H9 (cell line): ENCODE measurements around the gene KRT6B. TPM values are rescaled to one million over a fixed set of nuclear protein-coding genes. Genes with fewer than 3 reads are reported as not detected.

Source experiments
- DNase-seq: peaks from one replicate; pipeline ENCODE4 v3.0.0-alpha.2; 2017
- H2AFZ ChIP-seq: one replicate; pipeline ENCODE4 v1.6.1; 2013; ENCODE audit warnings: mild to moderate bottlenecking, low read length, control low read depth, moderate library complexity
- H2AK5ac ChIP-seq: 2 replicates; pipeline ENCODE4 v1.6.1; 2013; ENCODE audit warnings: low read length, control low read depth, mixed read lengths; ENCODE audit not compliant: insufficient read length
- H2BK120ac ChIP-seq: one replicate; pipeline ENCODE4 v1.6.1; 2013; ENCODE audit warnings: low read depth, mild to moderate bottlenecking, low read length, control low read depth, inconsistent platforms; ENCODE audit not compliant: poor library complexity, severe bottlenecking
- H2BK12ac ChIP-seq: 2 replicates; pipeline ENCODE4 v1.6.1; 2013; ENCODE audit warnings: low read length, control low read depth, mixed read lengths, low read depth; ENCODE audit not compliant: insufficient read length
- H2BK15ac ChIP-seq: 2 replicates; pipeline ENCODE4 v1.6.1; 2013; ENCODE audit warnings: low read depth, low read length, control low read depth
- H2BK20ac ChIP-seq: one replicate; pipeline ENCODE4 v1.6.1; 2013; ENCODE audit warnings: low read depth, mild to moderate bottlenecking, low read length, control low read depth, inconsistent platforms; ENCODE audit not compliant: poor library complexity, severe bottlenecking
- H2BK5ac ChIP-seq: 2 replicates; pipeline ENCODE4 v1.6.1; 2013; ENCODE audit warnings: low read length, control low read depth, mixed read lengths; ENCODE audit not compliant: insufficient read length
- H3K14ac ChIP-seq: 2 replicates; pipeline ENCODE4 v1.6.1; 2013; ENCODE audit warnings: low read length, control low read depth; ENCODE audit not compliant: insufficient read depth
- H3K18ac ChIP-seq: 2 replicates; pipeline ENCODE4 v1.6.1; 2013; ENCODE audit warnings: low read depth, mild to moderate bottlenecking, mixed read lengths, low read length, control low read depth; ENCODE audit not compliant: insufficient read length
- H3K23ac ChIP-seq: 2 replicates; pipeline ENCODE4 v1.6.1; 2013; ENCODE audit warnings: low read length, control low read depth, mixed read lengths, low read depth; ENCODE audit not compliant: insufficient read length
- H3K23me2 ChIP-seq: 2 replicates; pipeline ENCODE4 v1.6.1; 2013; ENCODE audit warnings: low read depth, mild to moderate bottlenecking, mixed read lengths, low read length, control low read depth; ENCODE audit not compliant: insufficient read length, poor library complexity, severe bottlenecking
- H3K27ac ChIP-seq: 2 replicates; pipeline ENCODE4 v1.5.1; 2013; ENCODE audit warnings: low read length, control low read depth, mixed read lengths, low read depth; ENCODE audit not compliant: insufficient read length
- H3K27me3 ChIP-seq: 2 replicates; pipeline ENCODE4 v1.6.1; 2013; ENCODE audit warnings: low read length, control low read depth, inconsistent platforms; ENCODE audit not compliant: insufficient read depth
- H3K4ac ChIP-seq: 2 replicates; pipeline ENCODE4 v1.6.1; 2013; ENCODE audit warnings: low read depth, mild to moderate bottlenecking, control low read depth, inconsistent platforms, low read length, moderate library complexity
- H3K4me1 ChIP-seq: 2 replicates; pipeline ENCODE4 v1.6.1; 2013; ENCODE audit warnings: low read length, control low read depth, inconsistent platforms; ENCODE audit not compliant: insufficient read depth
- H3K4me2 ChIP-seq: 2 replicates; pipeline ENCODE4 v1.6.1; 2013; ENCODE audit warnings: low read length, control low read depth, mixed read lengths; ENCODE audit not compliant: insufficient read length, insufficient read depth
- H3K56ac ChIP-seq: 2 replicates; pipeline ENCODE4 v1.6.1; 2013; ENCODE audit warnings: low read depth, mild to moderate bottlenecking, mixed read lengths, low read length, control low read depth; ENCODE audit not compliant: insufficient read length
- H3K79me1 ChIP-seq: 2 replicates; pipeline ENCODE4 v1.6.1; 2013; ENCODE audit warnings: low read depth, mild to moderate bottlenecking, moderate library complexity, low read length, control low read depth, inconsistent platforms; ENCODE audit not compliant: insufficient read depth, poor library complexity, severe bottlenecking
- H3K79me2 ChIP-seq: 2 replicates; pipeline ENCODE4 v1.6.1; 2013; ENCODE audit warnings: low read length, control low read depth, inconsistent platforms; ENCODE audit not compliant: insufficient read depth
- H3K9ac ChIP-seq: 2 replicates; pipeline ENCODE4 v1.6.1; 2013; ENCODE audit warnings: low read length, control low read depth, mixed read lengths; ENCODE audit not compliant: insufficient read length; ENCODE audit errors: extremely low read depth
- H3K9me3 ChIP-seq: one replicate; pipeline ENCODE4 v1.6.1; 2013; ENCODE audit warnings: low read depth, low read length, inconsistent platforms; ENCODE audit not compliant: control insufficient read depth
- H3T11ph ChIP-seq: one replicate; pipeline ENCODE4 v1.6.1; 2013; ENCODE audit warnings: mild to moderate bottlenecking, low read length, control low read depth, inconsistent platforms
- H4K20me1 ChIP-seq: one replicate; pipeline ENCODE4 v1.6.1; 2013; ENCODE audit not compliant: control insufficient read depth, insufficient read length, insufficient read depth
- H4K5ac ChIP-seq: 2 replicates; pipeline ENCODE4 v1.6.1; 2013; ENCODE audit warnings: low read depth, mild to moderate bottlenecking, mixed read lengths, low read length, control low read depth; ENCODE audit not compliant: insufficient read length
- H4K8ac ChIP-seq: replicated peaks from 2 replicates; pipeline ENCODE4 v1.6.1; 2013; ENCODE audit warnings: low read length, control low read depth, mixed read lengths, low read depth; ENCODE audit not compliant: insufficient read length
- H4K91ac ChIP-seq: 2 replicates; pipeline ENCODE4 v1.6.1; 2013; ENCODE audit warnings: low read depth, mild to moderate bottlenecking, moderate library complexity, mixed read lengths, low read length, control low read depth; ENCODE audit not compliant: insufficient read length
- H3K27ac Mint-ChIP-seq, 3 experiments: 2 replicates in 2 of 3; 3 replicates in 1 of 3; pipeline ENCODE4 v1.8.0; 2020 to 2021; ENCODE audit warnings: mixed read lengths in 3 of 3, mild to moderate bottlenecking in 1 of 3, moderate library complexity in 1 of 3
- H3K27me3 Mint-ChIP-seq: 2 replicates; pipeline ENCODE4 v1.8.0; 2021; ENCODE audit warnings: low read depth, mild to moderate bottlenecking, moderate library complexity, mixed read lengths
- H3K36me3 Mint-ChIP-seq, 3 experiments: 2 replicates in 2 of 3; 3 replicates in 1 of 3; pipeline ENCODE4 v1.8.0; 2020 to 2021; ENCODE audit warnings: low read depth in 3 of 3, mixed read lengths in 3 of 3; ENCODE audit not compliant: insufficient read depth in 1 of 3
- H3K4me1 Mint-ChIP-seq, 2 experiments: 2 replicates each; pipeline ENCODE4 v1.8.0; 2020; ENCODE audit warnings: mixed read lengths in 2 of 2
- H3K4me3 Mint-ChIP-seq, 2 experiments: 2 replicates in 1 of 2; 3 replicates in 1 of 2; pipeline ENCODE4 v1.8.0; 2020 to 2021; ENCODE audit warnings: mild to moderate bottlenecking in 2 of 2, mixed read lengths in 2 of 2, moderate library complexity in 1 of 2
- H3K9me3 Mint-ChIP-seq, 2 experiments: 2 replicates in 1 of 2; 3 replicates in 1 of 2; pipeline ENCODE4 v1.8.0; 2020; ENCODE audit warnings: mild to moderate bottlenecking in 2 of 2, mixed read lengths in 2 of 2, moderate library complexity in 1 of 2
- CTCF ChIP-seq: fragments of 200-600 bp; sonication (generic); conservative IDR thresholded peaks from 3 replicates; pipeline ENCODE4 v1.8.0; 2021; ENCODE audit warnings: antibody characterized with exemption, mild to moderate bottlenecking
- WGBS: extraction: QIAGEN DNeasy Blood & Tissue Kit; methylation state at CpG from one replicate; pipeline ENCODE4 v1.1.7; 2013; ENCODE audit warnings: missing lambda C conversion rate, low lambda C conversion rate, mixed read lengths; ENCODE audit not compliant: insufficient read length; ENCODE audit errors: extremely low coverage; 5-methylcytosine and 5-hydroxymethylcytosine counted together
- total RNA-seq: library from RNA; stranded (reverse); gene quantifications from 2 replicates; pipeline ENCODE4 v1.2.1, GENCODE V29; 2021

KRT6B gene
- total RNA-seq, 1 experiment from 2014 or later: not detected

GRCh38 chr12:52494100-52494499 is 42.2 kb upstream of the KRT6B start:
- no peak overlapping the region for H3T11ph ChIP-seq
- no peak overlapping the region for H3K9ac ChIP-seq
- H3K27ac ChIP-seq: no peak overlapping the region
- Mint-ChIP-seq H3K36me3 (no peaks in the 10 kb centered on the region; a peak in 2 of 7 replicates), H3K4me1 (peaks cover 28 to 34% of the 10 kb centered on the region in 2 experiments), H3K9me3 (peaks cover 3 to 8% of the 10 kb centered on the region in 2 experiments; a peak in 4 of 5 replicates), H3K27me3 (peaks cover 29% of the 10 kb centered on the region), H3K27ac (no peak overlapping the region), H3K4me3 (no peak overlapping the region)
- no peak for DNase-seq
- no peaks in the 10 kb centered on the region for H3K79me1 ChIP-seq
- no peak overlapping the region for H3K14ac ChIP-seq
- no peak overlapping the region for H4K5ac ChIP-seq
- H4K8ac ChIP-seq: no peak overlapping the region
- H2BK5ac ChIP-seq: no peak overlapping the region
- no peak overlapping the region for H2AFZ ChIP-seq
- no peaks in the 10 kb centered on the region for H4K20me1 ChIP-seq
- no peak overlapping the region for H2AK5ac ChIP-seq
- no peak overlapping the region for H3K23ac ChIP-seq
- peaks cover 6% of the 10 kb centered on the region; the same call in 1 of the 2 replicates for H3K4me1 ChIP-seq
- no peaks in the 10 kb centered on the region for H3K27me3 ChIP-seq
- no peak overlapping the region for H2BK15ac ChIP-seq
- no peaks in the 10 kb centered on the region for H3K9me3 ChIP-seq
- no peak overlapping the region for H2BK120ac ChIP-seq
- TF ChIP-seq CTCF: no peak
- no peak overlapping the region for H4K91ac ChIP-seq
- H3K79me2 ChIP-seq: no peaks in the 10 kb centered on the region
- H3K4me2 ChIP-seq: no peak overlapping the region
- H2BK12ac ChIP-seq: no peak overlapping the region
- H2BK20ac ChIP-seq: no peak overlapping the region
- H3K56ac ChIP-seq: no peak overlapping the region
- WGBS: no CpG with 5 or more reads among the region's 1 CpG
- no peaks in the 10 kb centered on the region for H3K23me2 ChIP-seq
- no peak overlapping the region for H3K18ac ChIP-seq
- H3K4ac ChIP-seq: no peak overlapping the region
